HG03575 (cell line): ENCODE measurements around the gene LUZP2.
"Not testable (repeated sequence)": the region's sequence is repeated elsewhere in the genome, so short reads cannot be mapped to it uniquely, and the experiment has no call there.

ENCODE experiments used
- ATAC-seq: cut with Tn5 transposase; IDR thresholded peaks from one replicate; pipeline ENCODE4 v1.9.1; 2021; ENCODE audit not compliant: unreplicated experiment, insufficient number of reproducible peaks, low FRiP score; ENCODE audit errors: extremely low read depth

Gene LUZP2

GRCh38 chr11:24944891-24945290, 448.0 kb downstream of the LUZP2 start:
- ATAC-seq = no peak

GRCh38 chr11:24949406-24949805, 452.6 kb downstream of the LUZP2 start:
- no peak for ATAC-seq

- no peak for ATAC-seq
These were observed 467.0 kb downstream of the LUZP2 start for GRCh38 chr11:24963852-24964251.

- no peak for ATAC-seq
These were observed 468.9 kb downstream of the LUZP2 start for GRCh38 chr11:24965748-24966147.

GRCh38 chr11:24993903-24994302, 497.1 kb downstream of the LUZP2 start:
- ATAC-seq = not testable (repeated sequence)

GRCh38 chr11:24999929-25000328, 503.1 kb downstream of the LUZP2 start:
- not testable (repeated sequence) for ATAC-seq

GRCh38 chr11:25037431-25037830, 540.6 kb downstream of the LUZP2 start:
- ATAC-seq = no peak

GRCh38 chr11:25038131-25038530, 541.3 kb downstream of the LUZP2 start:
- ATAC-seq = no peak

GRCh38 chr11:25039165-25039564, 542.3 kb downstream of the LUZP2 start:
- no peak for ATAC-seq

- no peak for ATAC-seq
These were observed 551.8 kb downstream of the LUZP2 start for GRCh38 chr11:25048632-25049031.

- ATAC-seq = no peak
These were observed 556.0 kb downstream of the LUZP2 start for GRCh38 chr11:25052844-25053243.

GRCh38 chr11:25057861-25058260, 561.0 kb downstream of the LUZP2 start:
- ATAC-seq = no peak

- ATAC-seq = no peak
These were observed 568.9 kb downstream of the LUZP2 start for GRCh38 chr11:25065746-25066145.

- ATAC-seq = no peak
These were observed 569.9 kb downstream of the LUZP2 start for GRCh38 chr11:25066706-25067105.

- no peak for ATAC-seq
These were observed 571.6 kb downstream of the LUZP2 start for GRCh38 chr11:25068451-25068850.

- ATAC-seq = no peak
These were observed 597.4 kb downstream of the LUZP2 start for GRCh38 chr11:25094085-25094802.

- ATAC-seq = no peak
These were observed 622.6 kb downstream of the LUZP2 start for GRCh38 chr11:25119416-25119815.
